ENCODE results near the gene TAF1.
"Not testable (repeated sequence)": the region's sequence is repeated elsewhere in the genome, so short reads cannot be mapped to it uniquely, and the experiment has no call there.

Gene TAF1

GRCh38 chrX:71365875-71366673, at the start of gene TAF1:
TSS of gene TAF1 (plus strand) at chrX:71366357. CDS start at chrX:71366375, 18 bp downstream.
- peak; percentile 61 to 80 (median 70) for DNase-seq

- not testable (repeated sequence) for DNase-seq
Observed at GRCh38 chrX:71316959-71317358, 49.2 kb upstream of the TAF1 start.

GRCh38 chrX:71320126-71320525, 46.0 kb upstream of the TAF1 start:
- no peak for DNase-seq

- no peak for DNase-seq
Observed at GRCh38 chrX:71321731-71322130, 44.4 kb upstream of the TAF1 start.

- not testable (repeated sequence) for DNase-seq
Observed at GRCh38 chrX:71324452-71324851, 41.7 kb upstream of the TAF1 start.

GRCh38 chrX:71326394-71326793, 39.8 kb upstream of the TAF1 start:
- no peak for DNase-seq

GRCh38 chrX:71349151-71349665, 16.9 kb upstream of the TAF1 start:
- DNase-seq: not testable (repeated sequence)

- DNase-seq: not testable (repeated sequence)
Observed at GRCh38 chrX:71349867-71350266, 16.3 kb upstream of the TAF1 start.

- DNase-seq: not testable (repeated sequence)
Observed at GRCh38 chrX:71352439-71352838, 13.7 kb upstream of the TAF1 start.

GRCh38 chrX:71364221-71364620, 1.9 kb upstream of the TAF1 start:
- DNase-seq: no peak

- peak in 1 of 4 experiments; percentile 15 for DNase-seq
Observed at GRCh38 chrX:71365356-71365874, 742 bp upstream of the TAF1 start.

- DNase-seq: peak in 3 of 4 experiments; percentile 2 to 4 (median 3)
Observed at GRCh38 chrX:71366674-71367256, 608 bp downstream of the TAF1 start.

GRCh38 chrX:71367396-71367795, 1.2 kb downstream of the TAF1 start:
- no peak for DNase-seq

GRCh38 chrX:71372388-71372787, 6.2 kb downstream of the TAF1 start:
- DNase-seq: no peak

GRCh38 chrX:71378732-71379131, 12.6 kb downstream of the TAF1 start:
- DNase-seq: no peak

GRCh38 chrX:71391725-71392124, 25.6 kb downstream of the TAF1 start:
- not testable (repeated sequence) for DNase-seq

- no peak for DNase-seq
Observed at GRCh38 chrX:71393919-71394318, 27.8 kb downstream of the TAF1 start.

GRCh38 chrX:71396576-71396975, 30.4 kb downstream of the TAF1 start:
- no peak for DNase-seq

GRCh38 chrX:71400710-71401109, 34.6 kb downstream of the TAF1 start:
- DNase-seq: no peak

- not testable (repeated sequence) for DNase-seq
Observed at GRCh38 chrX:71416260-71416659, 50.1 kb downstream of the TAF1 start.

GRCh38 chrX:71420686-71421085, 54.5 kb downstream of the TAF1 start:
- no peak for DNase-seq

GRCh38 chrX:71432733-71433132, 66.6 kb downstream of the TAF1 start:
- no peak for DNase-seq

GRCh38 chrX:71438750-71439149, 72.6 kb downstream of the TAF1 start:
- DNase-seq: no peak

- no peak for DNase-seq
Observed at GRCh38 chrX:71439420-71439819, 73.3 kb downstream of the TAF1 start.
